Limb (tissue), 2 donors: ENCODE data around the gene STXBP5L.
"Not testable (repeated sequence)": the region's sequence is repeated elsewhere in the genome, so short reads cannot be mapped to it uniquely, and the experiment has no call there.

Source experiments
- DNase-seq, 2 donors: peaks; one replicate each; pipeline ENCODE4 v3.0.0-alpha.2; 2016; ENCODE audit errors: extremely low spot score in 2 of 2

Gene STXBP5L

GRCh38 chr3:121018917-121019321 lies 110.9 kb downstream of the STXBP5L start:
- DNase-seq = no peak

GRCh38 chr3:121063628-121064027 lies 155.6 kb downstream of the STXBP5L start:
- DNase-seq = no peak

DNA sequence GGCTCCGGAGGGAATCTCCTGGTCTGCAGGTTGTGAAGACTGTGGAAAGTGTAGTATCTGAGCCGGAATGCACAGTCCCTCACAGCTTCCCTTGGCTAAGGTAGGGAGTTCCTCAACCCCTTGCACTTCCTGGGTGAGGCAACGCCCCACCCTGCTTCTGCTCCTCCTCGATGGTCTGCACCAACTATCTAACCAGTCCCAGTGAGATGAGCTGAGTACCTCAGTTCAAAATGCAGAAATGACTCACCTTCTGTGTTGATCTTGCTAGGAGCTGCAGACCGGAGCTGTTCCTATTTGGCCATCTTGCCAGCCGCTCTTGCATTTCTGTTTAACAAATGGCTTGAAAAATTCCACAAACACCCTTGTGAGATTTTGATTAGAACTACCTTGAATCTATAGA lies 156.1 kb downstream of the STXBP5L start:
- no peak for DNase-seq

DNA sequence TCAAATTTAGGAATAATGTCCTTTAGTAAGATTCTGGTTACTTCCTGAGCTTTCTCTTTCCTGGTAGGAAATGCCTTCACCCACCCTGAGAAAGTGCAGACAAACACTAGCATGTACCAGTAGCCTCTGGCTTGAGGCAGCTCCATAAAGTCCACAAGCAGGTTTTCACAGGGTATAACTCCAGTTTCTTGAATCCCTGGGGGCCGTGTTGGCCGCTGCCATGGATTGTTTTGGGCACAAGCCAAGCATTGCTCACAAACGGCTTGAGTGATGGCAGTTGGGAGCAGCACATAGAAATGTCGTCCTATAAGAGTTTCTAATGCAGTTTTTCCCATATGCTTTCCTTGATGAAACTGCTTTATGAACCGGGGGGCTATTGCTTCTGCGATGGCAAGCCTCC lies 164.1 kb downstream of the STXBP5L start:
- peak in 1 of 2 donors; percentile 59 for DNase-seq

- DNase-seq = no peak
Measured at GRCh38 chr3:121073011-121073410, 165.0 kb downstream of the STXBP5L start.

- DNase-seq = no peak
Measured at GRCh38 chr3:121075191-121075590, 167.2 kb downstream of the STXBP5L start.

GRCh38 chr3:121078378-121079101 lies 170.5 kb downstream of the STXBP5L start:
- DNase-seq = not testable (repeated sequence)

- DNase-seq = no peak
Measured at GRCh38 chr3:121096953-121097352, 188.9 kb downstream of the STXBP5L start.

GRCh38 chr3:121111086-121111485 lies 203.1 kb downstream of the STXBP5L start:
- not testable (repeated sequence) for DNase-seq

DNA sequence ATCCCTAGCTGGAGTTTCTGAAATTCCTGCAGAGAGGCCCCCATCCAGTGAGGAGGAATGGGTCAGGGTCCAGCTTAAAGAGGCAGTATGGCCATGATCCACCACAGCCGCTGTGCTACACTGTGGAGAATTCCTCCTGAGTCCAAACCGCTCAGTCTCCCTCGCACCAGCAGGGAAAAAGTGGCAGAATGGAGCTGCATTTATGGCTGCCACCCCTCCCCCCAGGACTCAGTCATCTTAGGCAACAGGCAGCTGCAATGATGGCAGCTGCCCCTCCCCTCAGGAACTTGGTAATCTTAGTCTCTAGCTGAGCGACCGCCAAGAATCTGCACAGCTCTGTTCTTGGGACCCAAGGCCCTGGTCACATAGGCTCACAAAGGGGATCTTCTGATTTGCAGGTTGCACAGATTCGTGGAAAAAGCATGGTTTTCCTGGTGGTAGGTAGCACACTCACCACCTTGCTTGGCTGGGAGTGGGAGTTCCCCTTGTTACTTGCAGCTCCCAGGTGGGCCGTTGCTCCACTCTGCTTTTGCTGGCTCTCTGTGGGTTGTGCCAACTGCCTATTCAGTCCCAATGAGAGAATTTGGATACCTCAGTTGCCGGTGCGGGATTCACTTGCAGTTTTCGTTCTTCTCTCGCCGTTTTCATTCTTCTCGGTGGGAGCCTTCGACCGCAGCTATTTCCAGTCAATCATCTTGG lies 204.1 kb downstream of the STXBP5L start:
- no peak for DNase-seq

GRCh38 chr3:121126033-121126706 lies 218.2 kb downstream of the STXBP5L start:
- no peak for DNase-seq

DNA sequence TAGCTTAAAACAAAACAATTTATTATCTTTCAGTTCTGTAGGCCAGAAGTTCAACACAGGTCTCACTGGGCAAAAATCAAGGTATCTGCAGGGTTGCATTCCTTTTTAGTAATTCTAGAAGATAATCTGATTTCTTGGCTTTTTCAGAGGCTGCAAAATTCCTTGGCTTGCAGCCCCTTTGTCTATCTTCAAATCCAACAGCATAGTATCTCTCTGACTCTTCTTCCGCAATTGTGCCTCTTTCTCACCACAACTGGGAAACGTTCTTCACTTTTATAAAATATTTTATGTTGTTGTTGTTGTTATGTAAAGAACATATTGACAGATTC lies 218.7 kb downstream of the STXBP5L start:
- no peak for DNase-seq

DNA sequence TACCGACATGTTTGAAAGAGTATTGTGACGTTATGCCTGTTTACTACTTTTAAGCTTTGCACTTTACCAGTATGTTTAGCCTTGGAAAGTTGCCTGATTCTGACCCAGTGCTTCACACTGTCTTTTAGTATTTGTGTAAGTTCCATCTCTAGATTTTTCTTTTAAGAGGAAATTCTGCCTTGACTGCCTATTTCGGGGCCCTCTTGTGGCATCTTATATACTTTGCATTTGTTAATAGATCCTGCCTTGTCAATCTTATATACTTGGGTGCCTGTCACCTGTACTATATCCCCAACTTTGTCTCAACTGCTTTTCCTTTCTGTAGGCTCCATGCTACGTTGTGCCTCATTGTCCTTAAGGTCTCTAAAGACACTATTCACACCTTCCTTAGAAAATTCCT lies 244.6 kb downstream of the STXBP5L start:
- no peak for DNase-seq

DNA sequence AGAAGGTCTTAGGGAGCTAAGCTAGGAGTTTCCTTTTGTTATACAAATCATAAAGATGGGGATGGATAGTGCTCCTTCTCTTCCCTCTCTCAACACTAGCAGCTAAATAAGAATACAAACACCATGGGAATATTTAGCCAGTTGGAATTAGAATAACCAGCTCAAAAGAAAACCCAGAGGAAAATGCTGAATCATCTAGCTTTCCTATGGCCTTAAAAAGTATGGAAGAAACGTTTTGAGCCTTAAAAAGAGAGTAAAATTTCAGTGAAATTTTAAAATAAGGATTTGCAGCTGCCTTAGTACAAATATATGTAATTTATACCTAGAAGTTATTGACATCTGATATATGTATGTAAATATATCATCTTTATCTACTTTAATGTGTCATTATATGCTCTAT lies 245.8 kb downstream of the STXBP5L start:
- DNase-seq = no peak

- DNase-seq = no peak
Measured at GRCh38 chr3:121155028-121155427, 247.0 kb downstream of the STXBP5L start.

DNA sequence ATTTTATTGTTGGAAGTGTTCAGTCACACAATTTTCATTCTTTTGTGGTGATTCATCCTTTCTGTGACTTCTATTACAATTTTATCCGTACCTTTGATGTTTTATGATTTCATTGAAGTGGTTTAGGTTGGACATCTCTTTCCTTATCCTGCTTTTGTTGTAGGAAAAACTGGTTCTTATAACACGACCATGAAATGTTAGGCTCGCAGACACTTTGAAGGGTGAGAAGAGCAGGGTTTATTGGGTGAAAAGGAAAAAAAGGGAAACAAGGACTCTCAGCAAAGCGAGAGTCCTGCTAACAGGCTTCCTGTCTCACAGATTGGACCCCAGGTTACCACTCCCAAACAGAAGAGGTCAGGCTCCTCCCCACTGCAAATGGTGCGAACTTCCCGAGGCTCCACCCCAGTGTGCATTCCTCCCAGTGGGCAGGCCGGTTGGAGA lies 257.4 kb downstream of the STXBP5L start:
- no peak for DNase-seq

- DNase-seq = no peak
Measured at GRCh38 chr3:121167374-121168139, 259.6 kb downstream of the STXBP5L start.

- no peak for DNase-seq
Measured at GRCh38 chr3:121175083-121175482, 267.1 kb downstream of the STXBP5L start.

DNA sequence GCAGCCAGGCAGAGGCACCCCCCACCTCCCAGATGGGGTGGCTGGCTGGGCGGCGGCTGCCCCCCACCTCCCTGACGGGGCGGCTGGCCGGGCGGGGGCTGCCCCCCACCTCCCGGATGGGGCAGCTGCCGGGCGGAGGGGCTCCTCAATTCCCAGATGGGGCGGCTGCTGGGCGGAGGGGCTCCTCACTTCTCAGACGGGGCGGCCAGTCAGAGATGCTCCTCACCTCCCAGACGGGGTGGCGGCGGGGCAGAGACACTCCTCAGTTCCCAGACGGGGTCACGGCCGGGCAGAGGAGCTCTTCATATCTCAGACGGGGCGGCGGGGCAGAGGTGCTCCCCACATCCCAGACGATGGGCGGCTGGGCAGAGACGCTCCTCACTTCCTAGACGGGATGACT lies 282.6 kb downstream of the STXBP5L start:
- not testable (repeated sequence) for DNase-seq

- no peak for DNase-seq
Measured at GRCh38 chr3:121202573-121202972, 294.6 kb downstream of the STXBP5L start.

DNA sequence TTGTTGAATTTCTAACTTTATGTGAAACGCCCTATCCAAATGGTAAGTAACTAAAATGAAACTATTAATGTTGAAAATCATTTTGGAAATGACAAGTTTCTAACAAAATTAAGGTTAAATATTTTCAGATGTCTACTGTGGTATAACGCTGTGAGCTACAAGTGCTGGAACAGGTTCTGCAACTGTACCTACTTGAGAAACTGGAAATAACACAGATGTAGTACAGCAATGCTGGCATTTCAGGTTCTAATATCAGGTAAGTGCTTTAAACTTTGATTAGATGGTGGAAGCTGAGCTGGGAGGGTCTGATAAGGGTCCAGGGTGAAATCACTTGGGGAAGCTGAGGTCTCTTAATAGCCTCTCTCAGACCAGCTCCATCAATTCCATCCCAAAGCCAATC lies 315.1 kb downstream of the STXBP5L start:
- no peak for DNase-seq

- DNase-seq = no peak
Measured at GRCh38 chr3:121228971-121229370, 321.0 kb downstream of the STXBP5L start.
